Right lobe of liver (tissue), 6 donors: ENCODE data around the gene TPRN. TPM values are rescaled to one million over a fixed set of nuclear protein-coding genes. Genes with fewer than 3 reads are reported as not detected.

Experiments
- ATAC-seq, 4 donors: fragments of 200-7000 bp; cut with Tn5 transposase; one replicate each; pipeline ENCODE4 v1.9.1; 2020; ENCODE audit warnings: mild to moderate bottlenecking in 4 of 4, moderate library complexity in 4 of 4
- DNase-seq, 3 donors: peaks; one replicate each; pipeline ENCODE4 v3.0.0-alpha.2; 2020
- H3K27ac ChIP-seq, 3 donors: fragments of 200-600 bp; one replicate each; pipeline ENCODE4 v1.8.0; 2022
- H3K27me3 ChIP-seq, 2 donors: fragments of 200-600 bp; one replicate each; pipeline ENCODE4 v1.8.0; 2022
- H3K36me3 ChIP-seq, 4 donors: fragments of 200-600 bp; sonication (generic) in 1 of 4; one replicate each; pipeline versions ENCODE4 v1.5.1 to v1.8.0; 2017 to 2022; ENCODE audit warnings: control low read depth in 1 of 4
- H3K4me1 ChIP-seq, 4 donors: fragments of 200-600 bp; sonication (generic) in 1 of 4; one replicate each; pipeline versions ENCODE4 v1.5.1 to v1.8.0; 2017 to 2022; ENCODE audit warnings: control low read depth in 1 of 4
- H3K4me3 ChIP-seq, 3 donors: fragments of 200-600 bp; one replicate each; pipeline ENCODE4 v1.8.0; 2022
- H3K9me3 ChIP-seq, 4 donors: fragments of 200-600 bp; sonication (generic) in 1 of 4; one replicate each; pipeline versions ENCODE4 v1.5.1 to v1.8.0; 2017 to 2022; ENCODE audit warnings: control low read depth in 1 of 4
- POLR2A ChIP-seq: fragments of 450-650 bp; IDR thresholded peaks from one replicate; pipeline ENCODE4 v1.6.1; 2017; ENCODE audit warnings: antibody characterized with exemption, mild to moderate bottlenecking
- WGBS: methylation state at CpG from one replicate; pipeline ENCODE4 v1.1.6; 2018; ENCODE audit warnings: low coverage, low lambda C conversion rate; ENCODE audit not compliant: insufficient coverage; ENCODE audit errors: missing lambda C conversion rate; 5-methylcytosine and 5-hydroxymethylcytosine counted together
- intact Hi-C, 2 donors: fragments of 100-400 bp; cut with DNase I; formaldehyde crosslinking; loops; one replicate each; pipeline versions ENCODE4 v1.11.2 to v1.14.1; 2022
- total RNA-seq, 6 experiments: library from RNA; depleted of rRNA in 2 of 6; stranded (reverse); fragments of >200 nt in 2 of 6; fragmentation: NEBNext Ultra II Directional in 3 of 6; extraction: Animal tissue kit (Norgen Biotek cat#: 25700) in 3 of 6; gene quantifications; one replicate each; pipeline versions ENCODE4 v1.1.0 to v1.2.4, GENCODE V29; 2016 to 2023
- TF ChIP-seq, protein P1 (sequence below), 4 donors: fragments of 200-600 bp in 3 of 4; fragments of 450-650 bp in 1 of 4; IDR thresholded peaks; one replicate each; pipeline versions ENCODE4 v1.5.1 to v1.8.0; 2016 to 2022; ENCODE audit warnings: antibody characterized with exemption in 4 of 4, mild to moderate bottlenecking in 2 of 4
- donor health status: DM: no; HTN: yes; CAD: no.
- donor health status: DM: no; HTN: no; CAD: no.
- donor health status: DM: no; HTN: no; CAD: no.
- donor health status: DM: no; HTN: yes; CAD: no.
- donor health status: DM: no; HTN: yes; CAD: no.

TPRN gene
- total RNA-seq, 6 experiments from 2014 or later = 12.1 to 28.9 (median 18.1) TPM

DNA sequence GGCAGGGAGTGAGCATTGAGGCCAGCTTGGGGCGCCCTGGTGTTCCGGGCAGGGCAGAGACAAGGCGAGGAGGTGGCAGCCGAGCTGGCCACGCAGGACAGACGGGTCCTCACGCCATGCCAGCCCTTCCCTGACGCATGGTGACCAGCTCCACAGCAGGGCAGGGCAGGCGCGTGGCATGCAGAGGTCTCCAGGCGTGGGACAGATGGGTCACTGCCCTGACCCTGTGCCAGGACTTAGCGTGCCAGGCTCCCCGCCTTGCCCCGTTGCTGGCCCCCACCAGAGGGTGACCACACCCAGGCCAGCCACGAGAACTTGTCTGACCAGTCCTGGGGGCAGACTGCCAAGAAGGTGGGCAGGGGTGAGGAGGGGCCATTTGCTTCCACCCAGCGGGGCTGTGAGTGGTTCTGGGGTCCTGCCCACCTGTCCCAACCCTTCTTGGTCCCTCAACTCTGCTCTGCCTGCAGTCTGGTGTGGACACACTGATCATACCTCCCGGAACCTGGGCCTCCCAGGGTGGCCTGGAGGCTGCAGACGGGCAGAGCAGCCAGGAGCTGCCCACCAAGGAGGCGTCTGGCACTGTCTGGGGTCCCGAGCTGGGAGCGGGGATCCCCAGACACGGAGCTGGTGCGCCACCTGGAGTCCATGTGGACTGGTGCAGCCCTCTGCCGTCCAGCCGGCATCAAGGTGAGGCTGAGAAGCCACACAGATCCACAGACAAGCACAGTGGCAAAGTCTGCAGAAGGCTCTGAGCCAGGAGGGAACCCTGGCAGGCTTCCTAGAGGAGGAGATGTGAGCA, 26.7 kb upstream of the TPRN start, which contains the start of gene RNF224:
Gene RNF224 (plus strand): TSS at position 449 of the 799 bp plus-strand sequence. CDS start 834 bp downstream, outside the sequence.
- intact Hi-C loops = no loop called here
- peak; percentile 54 to 61 (median 58) for ATAC-seq

DNA sequence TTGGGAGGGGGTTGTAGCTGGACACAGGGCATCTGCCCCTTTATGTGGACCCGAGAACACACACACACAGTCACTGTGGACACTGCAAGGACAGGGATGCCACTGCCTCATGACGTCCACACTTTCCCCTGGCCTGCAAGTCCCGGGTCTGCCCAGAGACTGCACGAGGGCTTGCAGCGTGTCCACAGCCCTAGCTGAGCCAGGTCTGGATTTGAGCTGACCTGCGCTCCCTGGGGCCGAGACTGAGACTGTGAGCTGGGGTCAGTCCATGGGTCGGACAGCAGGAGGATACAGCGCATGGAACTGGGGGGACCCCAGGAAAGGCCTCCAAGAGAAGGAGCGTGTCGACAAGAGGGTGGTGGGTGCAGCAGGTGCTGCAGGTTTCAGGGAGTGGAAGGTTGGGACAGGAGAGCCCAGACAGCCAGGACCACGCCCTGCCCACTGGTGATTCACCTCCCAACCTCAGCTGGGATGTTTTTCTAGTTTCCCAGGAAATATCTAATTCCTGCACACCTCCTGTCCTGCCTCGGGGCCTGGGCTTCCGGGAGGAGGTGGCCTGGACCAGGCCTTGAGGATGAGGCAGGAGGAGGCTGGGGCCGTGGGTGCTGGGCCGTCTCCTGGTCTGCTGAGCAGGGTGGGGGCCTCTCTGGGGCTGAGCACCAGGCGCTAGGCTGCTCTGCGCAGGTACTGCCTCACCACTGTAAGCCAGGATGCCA, 26.0 kb upstream of the TPRN start:
- peaks cover 0 to 17% (median 5%) of the 10 kb centered on the region in 4 donors for H3K4me1 ChIP-seq
- H3K27ac ChIP-seq = no peak overlapping the region
- intact Hi-C loops = no loop called here
- DNase-seq = no peak
- WGBS = 47% methylated on average over 3 of the region's 18 CpGs
- no peaks in the 10 kb centered on the region for H3K9me3 ChIP-seq
- TF ChIP-seq, protein P1, sequence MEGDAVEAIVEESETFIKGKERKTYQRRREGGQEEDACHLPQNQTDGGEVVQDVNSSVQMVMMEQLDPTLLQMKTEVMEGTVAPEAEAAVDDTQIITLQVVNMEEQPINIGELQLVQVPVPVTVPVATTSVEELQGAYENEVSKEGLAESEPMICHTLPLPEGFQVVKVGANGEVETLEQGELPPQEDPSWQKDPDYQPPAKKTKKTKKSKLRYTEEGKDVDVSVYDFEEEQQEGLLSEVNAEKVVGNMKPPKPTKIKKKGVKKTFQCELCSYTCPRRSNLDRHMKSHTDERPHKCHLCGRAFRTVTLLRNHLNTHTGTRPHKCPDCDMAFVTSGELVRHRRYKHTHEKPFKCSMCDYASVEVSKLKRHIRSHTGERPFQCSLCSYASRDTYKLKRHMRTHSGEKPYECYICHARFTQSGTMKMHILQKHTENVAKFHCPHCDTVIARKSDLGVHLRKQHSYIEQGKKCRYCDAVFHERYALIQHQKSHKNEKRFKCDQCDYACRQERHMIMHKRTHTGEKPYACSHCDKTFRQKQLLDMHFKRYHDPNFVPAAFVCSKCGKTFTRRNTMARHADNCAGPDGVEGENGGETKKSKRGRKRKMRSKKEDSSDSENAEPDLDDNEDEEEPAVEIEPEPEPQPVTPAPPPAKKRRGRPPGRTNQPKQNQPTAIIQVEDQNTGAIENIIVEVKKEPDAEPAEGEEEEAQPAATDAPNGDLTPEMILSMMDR (IDR thresholded peaks at IDR 0.05) = no peak
- no peak for TF ChIP-seq POLR2A
- no peak for ATAC-seq
- no peaks in the 10 kb centered on the region for H3K27me3 ChIP-seq
- no peaks in the 10 kb centered on the region for H3K36me3 ChIP-seq
- no peak overlapping the region for H3K4me3 ChIP-seq

More for the DNA sequence above, 26.7 kb upstream of the TPRN start, which contains the start of gene RNF224:
- Histone ChIP-seq H3K4me3 (no peak within 1 kb of the TSS), H3K27me3 (no peaks in the 10 kb centered on the region), H3K27ac (no peak within 1 kb of the TSS), H3K9me3 (no peaks in the 10 kb centered on the region), H3K4me1 (peaks cover 0 to 16% (median 5%) of the 10 kb centered on the region in 4 donors), H3K36me3 (no peaks in the 10 kb centered on the region)
- TF ChIP-seq, protein P1 (IDR thresholded peaks at IDR 0.05) = peak; percentile 89 to 97 (median 94)
- no peak for TF ChIP-seq POLR2A
- WGBS = 0% methylated on average over 3 of the region's 25 CpGs
- DNase-seq = peak; percentile 82 to 84 (median 83)

DNA sequence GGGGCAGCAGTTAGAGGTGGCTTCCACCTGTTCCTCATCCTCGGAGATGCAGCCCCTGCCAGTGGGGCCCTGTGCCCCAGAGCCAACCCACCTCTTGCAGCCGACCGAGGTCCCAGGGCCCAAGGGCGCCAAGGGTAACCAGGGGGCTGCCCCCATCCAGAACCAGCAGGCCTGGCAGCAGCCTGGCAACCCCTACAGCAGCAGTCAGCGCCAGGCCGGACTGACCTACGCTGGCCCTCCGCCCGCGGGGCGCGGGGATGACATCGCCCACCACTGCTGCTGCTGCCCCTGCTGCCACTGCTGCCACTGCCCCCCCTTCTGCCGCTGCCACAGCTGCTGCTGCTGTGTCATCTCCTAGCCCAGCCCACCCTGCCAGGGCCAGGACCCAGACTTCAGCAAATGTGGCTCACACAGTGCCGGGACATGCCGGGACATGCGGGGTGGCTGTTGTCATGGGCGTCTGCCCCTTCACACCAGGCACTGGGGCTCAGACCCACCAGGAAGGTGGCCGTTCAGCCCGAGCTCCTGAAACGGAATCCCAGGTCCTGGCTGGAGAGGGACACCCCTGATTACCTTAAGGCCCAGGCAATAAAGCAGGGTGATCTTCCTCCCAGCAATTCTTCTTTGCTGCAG, 25.3 kb upstream of the TPRN start:
- no peak for ATAC-seq
- no peaks in the 10 kb centered on the region for H3K36me3 ChIP-seq
- no peak for TF ChIP-seq POLR2A
- TF ChIP-seq, protein P1 (IDR thresholded peaks at IDR 0.05) = no peak
- H3K27ac ChIP-seq = no peak overlapping the region
- intact Hi-C loops = no loop called here
- H3K4me1 ChIP-seq = peaks cover 0 to 19% (median 5%) of the 10 kb centered on the region in 4 donors
- H3K27me3 ChIP-seq = no peaks in the 10 kb centered on the region
- WGBS = 68% methylated on average over 6 of the region's 21 CpGs
- no peaks in the 10 kb centered on the region for H3K9me3 ChIP-seq
- H3K4me3 ChIP-seq = no peak overlapping the region
- DNase-seq = no peak

DNA sequence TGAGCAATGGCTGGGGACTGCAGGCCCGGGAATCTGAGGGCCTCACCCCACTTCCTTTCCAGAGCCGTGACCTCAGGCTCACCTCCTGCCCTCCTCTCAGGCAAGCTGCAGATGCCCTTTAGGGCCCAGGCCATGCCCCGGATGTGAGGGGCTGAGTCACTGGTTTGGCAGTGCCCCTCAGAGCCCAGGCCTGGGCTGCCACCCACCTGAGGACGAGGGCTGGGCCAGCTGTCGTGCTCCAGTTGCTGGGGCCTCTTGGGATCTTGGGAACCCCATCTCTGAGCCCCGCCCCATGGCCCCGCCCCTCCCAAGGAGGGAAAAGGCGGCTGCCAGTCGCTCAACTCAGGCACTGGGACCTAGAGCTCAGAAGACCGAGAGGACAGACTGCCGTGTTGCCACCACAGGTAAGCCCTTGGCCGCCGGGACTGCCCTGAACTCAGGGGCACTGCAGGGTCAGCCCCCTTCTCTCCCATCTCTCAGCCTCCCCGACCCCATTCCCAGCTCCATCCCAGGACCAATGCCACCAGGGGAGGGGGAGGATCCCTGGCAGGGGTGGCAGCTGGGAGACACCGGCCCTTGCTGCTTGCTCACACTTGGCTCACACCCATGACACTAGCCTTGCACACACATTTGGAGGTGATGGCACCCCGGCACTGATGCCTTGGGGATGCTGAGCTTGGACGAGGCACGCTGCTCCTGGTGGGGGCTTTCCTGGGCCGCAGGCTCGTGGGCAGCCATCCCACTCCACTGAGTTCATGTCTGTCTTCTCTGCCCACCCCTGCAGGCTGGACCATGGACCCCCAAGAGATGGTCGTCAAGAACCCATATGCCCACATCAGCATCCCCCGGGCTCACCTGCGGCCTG, 24.5 kb upstream of the TPRN start, which contains the start of gene CYSRT1:
Gene CYSRT1 (plus strand): TSS at position 345 of the 865 bp plus-strand sequence. CDS start 448 bp downstream, at position 793.
- intact Hi-C loops = no loop called here
- Histone ChIP-seq H3K36me3 (no peaks in the 10 kb centered on the region), H3K27ac (peak within 1 kb of the TSS in 1 of 3 donors; percentile 72), H3K27me3 (no peaks in the 10 kb centered on the region), H3K4me1 (peaks cover 0 to 19% (median 5%) of the 10 kb centered on the region in 4 donors), H3K9me3 (no peaks in the 10 kb centered on the region), H3K4me3 (peak within 1 kb of the TSS; percentile 76 to 87 (median 85))
- WGBS = 70% methylated on average over 10 of the region's 23 CpGs
- TF ChIP-seq, protein P1 (IDR thresholded peaks at IDR 0.05) = no peak
- no peak for TF ChIP-seq POLR2A
- no peak for DNase-seq
- no peak for ATAC-seq
